Measurements from ENCODE around the gene GCK. TPM values are rescaled to one million over a fixed set of nuclear protein-coding genes. Genes with fewer than 3 reads are reported as not detected.
A peak's percentile ranks its signal among the peaks of the same experiment; 100 is the strongest.
"Not testable (repeated sequence)": the region's sequence is repeated elsewhere in the genome, so short reads cannot be mapped to it uniquely, and the experiment has no call there.

GCK gene
- polyA plus RNA-seq, 3 donors, result 2.5 to 3.6 (median 3.4) TPM

DNA sequence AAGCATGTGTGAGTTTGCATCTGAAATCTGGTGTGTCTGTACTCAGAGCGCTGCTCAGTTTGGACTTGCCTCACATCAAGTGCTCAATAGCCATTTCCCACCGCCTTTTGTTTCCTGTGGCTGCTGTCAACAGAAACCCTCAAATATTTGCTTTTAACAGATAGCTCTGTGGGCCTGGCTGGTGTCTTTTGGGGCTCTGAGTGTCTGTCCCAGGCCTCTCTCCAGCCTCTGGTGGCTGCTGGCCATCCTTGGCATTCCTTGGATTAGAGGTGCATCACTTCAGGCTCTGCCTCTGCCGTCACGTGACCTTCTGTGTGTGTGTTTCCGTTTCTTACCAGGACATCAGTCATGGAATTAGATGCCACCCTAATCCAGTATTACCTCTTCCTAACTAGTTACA, 20.9 kb upstream of the GCK start:
- no peak for DNase-seq (ENCODE audit: low read depth in 3 of 3, low spot score in 2 of 3)

GRCh38 chr7:44208085-44208484, 18.8 kb upstream of the GCK start:
- no peak for DNase-seq (ENCODE audit: low read depth in 3 of 3, low spot score in 2 of 3)

DNA sequence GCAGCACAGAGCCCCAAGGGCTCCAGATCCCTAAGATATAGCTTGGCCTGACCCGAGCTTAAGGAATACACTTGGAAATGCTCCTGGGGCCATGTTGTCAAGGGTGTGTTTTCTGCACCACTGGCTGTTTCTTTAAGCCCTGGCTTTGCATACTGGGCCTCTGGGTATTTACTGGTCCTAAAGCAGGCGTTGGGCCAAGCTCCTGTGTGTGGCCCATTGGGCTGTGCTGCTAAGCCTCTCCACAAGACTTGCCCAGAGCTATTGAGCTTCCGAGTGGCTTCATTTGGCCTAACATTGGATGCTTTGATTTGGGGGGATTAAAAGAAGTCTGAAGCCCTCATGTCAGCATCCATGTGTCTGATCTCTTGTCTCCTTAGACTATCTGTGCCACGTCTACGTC, 16.8 kb upstream of the GCK start:
- no peak for DNase-seq (ENCODE audit: low read depth in 3 of 3, low spot score in 2 of 3)

- DNase-seq (ENCODE audit: low read depth in 3 of 3, low spot score in 2 of 3), result no peak
Observed at GRCh38 chr7:44201813-44202212, 12.6 kb upstream of the GCK start.

- peak; percentile 86 to 91 (median 87) for DNase-seq (ENCODE audit: low read depth in 3 of 3, low spot score in 2 of 3)
Observed at GRCh38 chr7:44200699-44201461, 11.6 kb upstream of the GCK start, which contains the start of gene YKT6. Gene YKT6, plus strand, starts transcription at chr7:44200978. Its CDS starts 158 bp downstream, at chr7:44201136.

DNA sequence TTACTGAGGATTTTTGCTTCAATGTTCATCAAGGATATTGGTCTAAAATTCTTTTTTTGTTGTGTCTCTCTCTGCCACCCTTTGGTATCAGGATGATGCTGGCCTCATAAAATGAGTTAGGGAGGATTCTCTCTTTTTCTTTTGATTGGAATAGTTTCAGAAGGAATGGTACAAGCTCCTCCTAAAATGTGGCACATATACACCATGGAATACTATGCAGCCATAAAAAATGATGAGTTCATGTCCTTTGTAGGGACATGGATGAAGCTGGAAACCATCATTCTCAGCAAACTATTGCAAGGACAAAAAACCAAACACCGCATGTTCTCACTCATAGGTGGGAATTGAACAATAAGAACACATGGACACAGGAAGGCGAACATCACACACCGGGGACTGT, 10.9 kb upstream of the GCK start:
- DNase-seq (ENCODE audit: low read depth in 3 of 3, low spot score in 2 of 3), result not testable (repeated sequence)

DNA sequence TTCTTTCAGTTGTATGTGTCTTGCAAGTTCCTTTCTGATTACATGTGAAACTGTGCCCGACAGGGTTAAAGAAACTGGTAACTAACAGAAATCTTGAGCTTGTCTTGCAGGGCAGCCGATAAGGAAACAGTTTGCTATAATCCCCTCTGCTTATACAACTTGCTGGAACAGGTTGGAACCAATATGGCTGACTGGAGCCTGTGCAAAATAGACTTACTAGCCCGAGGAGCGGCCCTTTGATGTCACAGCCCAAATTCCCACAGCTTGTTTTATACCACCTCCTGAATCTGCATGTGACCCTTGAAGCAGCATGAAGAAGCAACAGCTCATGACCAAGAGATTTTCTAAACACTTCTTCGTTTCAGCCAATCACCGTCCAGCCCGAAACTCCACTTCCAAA, 8.2 kb upstream of the GCK start:
- no peak for DNase-seq (ENCODE audit: low read depth in 3 of 3, low spot score in 2 of 3)

GRCh38 chr7:44196450-44196872, 7.2 kb upstream of the GCK start:
- peak in 1 of 3 donors; percentile 45 for DNase-seq (ENCODE audit: low read depth in 3 of 3, low spot score in 2 of 3)

GRCh38 chr7:44195889-44196288, 6.7 kb upstream of the GCK start:
- DNase-seq (ENCODE audit: low read depth in 3 of 3, low spot score in 2 of 3), result no peak

- DNase-seq (ENCODE audit: low read depth in 3 of 3, low spot score in 2 of 3), result no peak
Observed at GRCh38 chr7:44194562-44195145, 5.4 kb upstream of the GCK start.

- no peak for DNase-seq (ENCODE audit: low read depth in 3 of 3, low spot score in 2 of 3)
Observed at GRCh38 chr7:44194069-44194468, 4.8 kb upstream of the GCK start.

DNA sequence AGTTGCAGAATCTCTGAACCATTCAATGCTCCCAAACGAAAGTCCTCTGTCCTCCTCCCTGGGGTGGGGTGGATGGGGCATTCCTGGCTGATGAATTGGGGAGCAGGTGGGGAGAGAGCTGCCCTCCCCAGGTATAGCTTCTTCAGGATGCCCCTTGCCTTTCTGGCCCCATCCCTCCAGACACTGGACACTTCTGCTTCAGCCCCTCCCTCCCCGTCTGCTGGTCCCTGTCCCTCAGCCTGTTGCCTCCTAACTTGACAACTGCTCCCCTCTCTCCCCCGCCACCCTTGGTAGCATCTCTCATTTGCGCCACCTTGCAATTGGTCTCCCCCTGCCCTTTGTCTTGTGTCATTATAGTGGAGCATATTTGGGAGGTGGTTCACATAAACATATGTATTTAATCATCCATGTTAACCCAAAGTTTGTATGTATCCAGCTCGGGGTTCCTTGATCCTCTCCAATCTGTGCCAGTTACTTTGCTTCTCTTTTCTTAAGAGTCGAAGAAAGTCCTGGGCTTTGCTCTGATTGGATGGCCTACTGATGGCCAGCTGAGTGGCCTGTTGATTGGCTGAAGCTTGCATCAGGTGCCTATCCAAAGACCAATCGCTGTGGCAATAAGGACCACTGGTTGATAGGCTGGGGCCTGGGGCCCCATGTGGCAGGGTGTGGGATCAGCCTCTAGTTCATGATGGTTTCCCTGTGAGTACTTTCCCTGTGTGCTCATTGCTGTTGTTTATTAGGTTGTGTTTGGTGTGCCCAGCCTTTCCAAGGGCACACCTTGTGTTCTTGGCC, 4.0 kb upstream of the GCK start:
- DNase-seq (ENCODE audit: low read depth in 3 of 3, low spot score in 2 of 3), result no peak

GRCh38 chr7:44191171-44191570, 1.9 kb upstream of the GCK start:
- no peak for DNase-seq (ENCODE audit: low read depth in 3 of 3, low spot score in 2 of 3)

- no peak for DNase-seq (ENCODE audit: low read depth in 3 of 3, low spot score in 2 of 3)
Observed at GRCh38 chr7:44189993-44190872, 994 bp upstream of the GCK start.

GRCh38 chr7:44188480-44189225, 586 bp downstream of the GCK start:
- DNase-seq (ENCODE audit: low read depth in 3 of 3, low spot score in 2 of 3), result no peak

- no peak for DNase-seq (ENCODE audit: low read depth in 3 of 3, low spot score in 2 of 3)
Observed at GRCh38 chr7:44187636-44188416, 1.4 kb downstream of the GCK start.

GRCh38 chr7:44186736-44187135, 2.5 kb downstream of the GCK start:
- no peak for DNase-seq (ENCODE audit: low read depth in 3 of 3, low spot score in 2 of 3)

DNA sequence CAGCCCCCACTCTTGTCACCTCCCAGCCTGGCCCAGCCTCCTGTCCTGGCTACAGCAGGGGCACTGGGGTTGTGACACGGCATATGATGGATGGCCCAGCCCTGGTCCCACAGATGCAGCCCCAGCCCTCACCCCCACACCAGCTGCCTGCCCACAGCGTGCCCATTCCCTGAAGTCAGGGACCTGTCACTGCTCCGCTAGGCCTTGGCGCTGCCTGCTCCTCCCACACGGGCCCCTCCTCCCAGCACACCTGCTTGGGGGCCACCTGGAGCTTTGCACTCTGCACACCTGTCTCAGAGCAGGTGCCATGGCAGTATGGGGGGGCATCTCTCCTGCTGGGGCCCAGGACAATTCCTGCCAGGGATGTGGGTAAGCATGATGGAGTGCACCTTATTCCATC, 3.5 kb downstream of the GCK start:
- no peak for DNase-seq (ENCODE audit: low read depth in 3 of 3, low spot score in 2 of 3)

- DNase-seq (ENCODE audit: low read depth in 3 of 3, low spot score in 2 of 3), result no peak
Observed at GRCh38 chr7:44184873-44185446, 4.3 kb downstream of the GCK start.

Measured in right renal cortex interstitium (tissue), 3 donors.